ENCODE results near the gene GUCY1B1.

Gene GUCY1B1

DNA sequence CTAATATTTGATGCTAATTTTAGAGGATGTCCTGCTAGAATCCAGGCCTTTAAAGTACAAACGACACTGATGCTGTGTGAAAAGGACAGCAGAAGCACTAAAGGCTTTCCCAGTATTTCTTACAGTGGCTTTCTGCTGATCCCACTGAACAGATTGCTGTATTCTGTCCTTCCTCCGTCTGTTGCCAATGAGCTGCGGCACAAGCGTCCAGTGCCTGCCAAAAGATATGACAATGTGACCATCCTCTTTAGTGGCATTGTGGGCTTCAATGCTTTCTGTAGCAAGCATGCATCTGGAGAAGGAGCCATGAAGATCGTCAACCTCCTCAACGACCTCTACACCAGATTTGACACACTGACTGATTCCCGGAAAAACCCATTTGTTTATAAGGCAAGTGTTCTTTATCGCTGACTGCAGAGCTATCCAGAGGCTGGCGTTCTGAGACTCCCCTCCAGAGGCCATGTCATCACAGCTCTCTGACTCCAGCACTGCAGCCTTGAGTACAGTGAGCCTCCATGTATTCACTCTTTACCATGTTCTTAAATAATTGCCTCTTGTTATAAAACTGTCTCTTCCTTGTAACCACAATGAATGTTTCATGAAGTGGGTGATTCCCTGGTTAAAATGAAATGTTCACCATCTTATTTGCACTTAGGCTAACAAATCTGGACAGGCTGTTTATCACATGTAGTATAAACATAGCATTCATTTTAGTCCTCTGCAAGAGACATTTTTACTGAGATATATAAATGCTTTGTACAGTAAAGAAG lies 43.6 kb downstream of the GUCY1B1 start:
- no peak for DNase-seq

GRCh38 chr4:155805016-155805415 lies 46.2 kb downstream of the GUCY1B1 start:
- no peak for DNase-seq

- no peak for DNase-seq
Measured at GRCh38 chr4:155807021-155807420, 48.2 kb downstream of the GUCY1B1 start.

- no peak for DNase-seq
Measured at GRCh38 chr4:155809835-155810234, 51.0 kb downstream of the GUCY1B1 start.

DNA sequence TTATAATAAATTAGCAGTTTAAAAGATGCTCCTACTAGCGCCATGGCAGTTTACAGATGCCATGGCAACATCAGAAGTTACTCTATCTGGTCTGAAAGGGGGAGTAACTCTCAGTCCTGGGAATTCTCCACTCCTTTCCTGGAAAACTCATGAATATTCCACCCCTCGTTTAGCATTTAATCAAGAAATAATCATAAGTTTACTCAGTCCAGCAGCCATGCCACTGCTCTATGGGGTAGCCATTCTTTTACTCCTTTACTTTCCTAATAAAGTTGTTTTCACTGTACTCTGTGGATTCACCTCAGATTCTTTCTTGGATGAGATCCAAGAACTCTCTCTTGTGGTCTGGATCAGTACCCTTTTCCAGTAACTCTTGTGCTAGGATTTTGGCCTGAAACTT lies 52.3 kb downstream of the GUCY1B1 start:
- DNase-seq: no peak

DNA sequence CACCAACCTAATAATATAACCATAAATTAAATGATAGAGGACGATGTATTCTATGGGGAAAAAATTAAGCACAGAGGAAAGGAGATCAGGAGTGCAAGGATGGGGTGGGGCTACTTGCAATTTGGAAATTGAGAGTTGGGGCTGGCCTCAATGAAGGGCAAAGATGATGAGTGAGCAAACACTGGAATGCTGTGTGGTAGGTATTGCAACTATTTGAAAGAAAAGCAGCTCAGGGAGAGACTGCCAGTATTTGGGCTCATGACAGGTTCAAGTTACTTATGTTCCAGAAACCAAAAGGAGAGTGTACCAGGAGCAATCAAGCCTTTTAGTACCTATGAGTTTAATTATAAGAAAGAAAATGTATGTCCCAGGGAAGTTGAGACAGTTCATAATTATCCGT lies 59.8 kb downstream of the GUCY1B1 start:
- no peak for DNase-seq

DNA sequence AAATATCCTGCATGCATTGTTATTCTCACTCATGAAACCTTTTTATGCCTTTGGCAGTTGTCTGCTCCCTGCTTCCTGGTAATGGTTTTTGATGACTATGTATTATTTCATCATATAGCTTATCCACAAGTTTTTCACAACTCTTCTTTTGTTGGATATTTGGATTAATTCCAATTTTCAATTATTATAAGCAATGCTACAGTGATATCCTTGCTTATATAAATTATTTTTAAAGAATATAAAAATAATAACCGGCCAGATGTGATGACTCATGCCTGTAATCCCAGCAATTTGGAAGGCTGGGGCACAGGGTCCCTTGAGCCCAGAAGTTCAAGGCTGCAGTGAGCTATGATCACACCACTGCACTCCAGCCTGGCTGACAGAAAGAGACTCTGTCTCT lies 60.2 kb downstream of the GUCY1B1 start:
- no peak for DNase-seq

DNA sequence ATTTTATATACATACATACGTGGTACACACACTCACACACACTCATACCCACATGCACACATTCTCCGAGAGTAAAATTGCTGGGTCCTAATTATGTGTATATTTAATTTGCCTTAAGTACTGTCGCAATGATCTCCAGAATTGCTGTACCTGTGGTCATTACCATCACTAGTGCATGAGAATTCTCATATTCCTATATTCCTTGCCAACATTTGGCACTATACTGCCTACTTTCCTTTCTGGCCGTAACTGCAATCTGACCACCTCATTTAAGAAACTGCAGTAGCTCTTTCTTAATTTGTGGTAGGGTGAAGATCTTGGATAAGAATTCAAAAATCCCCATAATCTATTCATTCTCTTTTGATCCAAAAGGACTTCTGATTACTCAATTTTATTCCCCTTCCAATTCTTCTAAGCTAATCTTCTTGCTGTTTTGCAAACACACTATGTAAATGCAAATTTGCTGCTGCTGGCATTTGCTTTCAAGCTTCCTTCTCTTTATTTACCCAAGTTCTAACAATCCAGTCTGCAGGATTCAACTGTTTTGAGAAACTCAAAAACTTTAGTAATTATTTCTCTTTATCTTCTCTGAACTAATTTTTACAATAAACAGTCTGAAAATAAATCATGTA lies 62.2 kb downstream of the GUCY1B1 start:
- DNase-seq: no peak

GRCh38 chr4:155822572-155822971 lies 63.8 kb downstream of the GUCY1B1 start:
- DNase-seq: no peak

- DNase-seq: no peak
Measured at GRCh38 chr4:155828628-155829027, 69.8 kb downstream of the GUCY1B1 start.

- no peak for DNase-seq
Measured at GRCh38 chr4:155832664-155833063, 73.8 kb downstream of the GUCY1B1 start.

DNA sequence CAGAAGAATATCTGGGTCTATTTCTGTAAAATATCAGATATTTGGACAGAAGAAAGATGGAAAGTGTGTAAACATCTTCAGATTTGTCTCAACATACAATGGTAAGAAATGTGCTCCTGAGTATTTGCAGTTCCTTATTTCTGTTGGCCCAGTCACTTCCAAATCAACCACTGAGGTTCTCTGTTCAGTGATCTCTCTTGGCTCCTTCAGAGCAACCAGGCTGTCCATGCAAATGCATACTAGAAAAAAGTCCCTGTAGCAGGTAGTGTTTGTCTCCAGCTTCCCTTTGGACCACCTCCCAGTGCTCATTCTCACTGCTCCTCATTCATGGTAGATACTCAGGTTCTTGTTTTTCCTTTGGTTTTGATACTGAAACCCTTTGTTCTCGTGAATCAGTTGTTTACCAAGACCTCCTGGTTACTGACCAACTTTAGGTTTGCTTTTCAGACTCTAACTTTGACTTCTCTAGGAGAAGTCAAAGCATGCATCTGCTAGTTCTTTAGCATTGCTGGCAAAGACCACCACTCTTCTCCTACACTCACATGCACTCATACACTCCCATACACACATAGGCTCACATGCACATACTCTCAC lies 78.5 kb downstream of the GUCY1B1 start:
- no peak for DNase-seq

GRCh38 chr4:155842080-155842479 lies 83.3 kb downstream of the GUCY1B1 start:
- no peak for DNase-seq

DNA sequence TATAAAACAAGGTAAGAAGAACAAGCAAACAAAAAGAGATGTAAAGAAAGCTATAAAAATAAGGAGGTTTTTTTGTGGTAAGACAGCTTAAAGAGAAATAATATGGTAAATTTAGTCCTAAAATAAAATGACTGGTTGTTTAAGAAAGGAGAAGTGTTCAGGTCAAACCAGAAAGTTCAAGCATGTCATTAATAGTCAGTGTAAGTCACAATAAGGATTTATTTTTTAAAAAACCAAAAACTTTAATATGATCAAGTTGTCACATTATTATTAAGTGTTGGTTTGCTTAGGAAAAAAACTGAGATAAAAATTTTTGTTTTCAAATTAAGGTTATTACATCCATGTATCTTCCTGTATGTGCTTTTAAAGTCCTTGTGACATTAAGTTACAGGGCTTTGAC lies 88.1 kb downstream of the GUCY1B1 start:
- no peak for DNase-seq

DNA sequence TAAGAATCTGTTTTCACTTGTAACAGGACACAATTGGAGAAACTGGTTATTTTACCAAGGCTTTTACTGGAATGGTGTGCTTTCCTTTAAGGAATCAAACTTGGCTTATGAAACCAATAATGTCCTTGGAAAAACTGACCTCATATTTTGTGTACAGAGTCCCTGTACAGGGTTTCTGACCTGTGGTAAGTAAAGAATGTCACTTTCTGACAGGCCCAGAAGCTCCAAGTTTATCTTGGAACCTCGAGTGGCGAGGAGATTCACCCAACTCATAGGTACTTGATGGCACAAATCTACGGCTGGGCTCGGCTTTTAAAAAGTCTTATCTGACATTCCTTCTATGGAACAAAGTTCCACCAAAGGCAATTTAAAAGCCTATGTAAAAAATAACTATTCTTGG lies 90.2 kb downstream of the GUCY1B1 start:
- DNase-seq: no peak

DNA sequence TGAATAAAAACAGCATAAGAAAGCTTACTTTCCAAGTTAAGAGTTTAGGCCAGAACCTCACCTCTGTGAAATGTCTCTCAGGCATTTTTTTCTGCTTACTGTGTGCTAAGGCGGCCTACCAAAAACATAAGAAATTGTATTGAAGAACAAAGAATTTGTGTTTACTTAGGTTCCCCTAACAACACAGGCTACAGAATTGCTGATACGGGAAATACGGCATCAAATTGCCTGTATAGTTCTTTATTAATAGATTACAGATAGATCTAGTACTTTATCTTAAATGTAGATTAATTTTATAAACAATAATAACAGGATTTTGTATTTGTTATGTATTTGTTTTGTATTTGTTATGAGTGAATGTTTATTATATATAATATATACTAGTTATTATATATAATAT lies 94.4 kb downstream of the GUCY1B1 start:
- DNase-seq: no peak

DNA sequence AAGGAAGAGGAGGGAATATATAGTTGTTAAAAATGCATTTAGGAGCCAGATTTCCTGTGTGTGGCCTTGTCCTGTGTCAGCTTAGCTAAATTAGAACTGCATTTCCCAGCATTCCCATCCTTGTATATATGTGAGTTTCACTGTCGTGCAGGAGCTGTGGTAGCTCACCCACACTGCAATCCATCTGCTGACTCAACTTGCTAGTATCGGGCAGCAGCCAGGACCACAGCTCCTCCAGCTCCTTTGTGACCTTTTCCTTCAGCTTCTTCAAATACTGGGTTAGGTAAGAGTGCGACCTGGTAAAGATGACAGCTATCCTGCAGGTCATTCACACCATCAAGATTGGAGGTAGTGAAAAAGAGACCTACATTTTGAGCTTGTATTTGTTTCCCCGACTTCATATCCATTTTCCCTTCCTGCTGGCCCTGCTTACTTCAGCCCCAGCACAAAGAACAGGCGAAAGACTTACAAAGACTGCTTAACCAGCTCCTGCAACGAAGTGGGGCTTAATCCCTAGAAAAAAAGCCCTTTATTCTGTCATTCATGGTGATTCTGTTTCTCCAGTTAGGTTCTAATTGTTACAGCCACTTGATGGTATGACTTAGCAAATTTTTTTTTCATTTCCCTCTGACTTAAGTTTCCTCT lies 95.9 kb downstream of the GUCY1B1 start:
- DNase-seq: no peak

- DNase-seq: no peak
Measured at GRCh38 chr4:155855897-155856296, 97.1 kb downstream of the GUCY1B1 start.

Data from 8988T (cell line).